ENCODE results near the gene DNAAF3.

The DNAAF3 gene

GRCh38 chr19:55119053-55119452, 47.4 kb downstream of the DNAAF3 start:
- TF ChIP-seq GATA2 (IDR thresholded peaks at IDR 0.05; ENCODE audit: low read depth, low read length) (no peak), GATA3 (IDR thresholded peaks at IDR 0.05; ENCODE audit: low read depth, low read length) (no peak)

- TF ChIP-seq GATA3 (IDR thresholded peaks at IDR 0.05; ENCODE audit: low read depth, low read length): no peak
- no peak for TF ChIP-seq GATA2 (IDR thresholded peaks at IDR 0.05; ENCODE audit: low read depth, low read length)
Measured at GRCh38 chr19:55118401-55118991, 47.9 kb downstream of the DNAAF3 start.

GRCh38 chr19:55117663-55118391, 48.6 kb downstream of the DNAAF3 start:
- no peak for TF ChIP-seq GATA2 (IDR thresholded peaks at IDR 0.05; ENCODE audit: low read depth, low read length)
- TF ChIP-seq GATA3 (IDR thresholded peaks at IDR 0.05; ENCODE audit: low read depth, low read length): no peak

- TF ChIP-seq GATA2 (IDR thresholded peaks at IDR 0.05; ENCODE audit: low read depth, low read length) (no peak), GATA3 (IDR thresholded peaks at IDR 0.05; ENCODE audit: low read depth, low read length) (no peak)
Measured at GRCh38 chr19:55116859-55117662, 49.4 kb downstream of the DNAAF3 start, which contains the start of gene PPP1R12C. PPP1R12C (minus strand) TSS chr19:55117637; CDS start chr19:55117543, 94 bp downstream.

- TF ChIP-seq GATA3 (IDR thresholded peaks at IDR 0.05; ENCODE audit: low read depth, low read length) (no peak), GATA2 (IDR thresholded peaks at IDR 0.05; ENCODE audit: low read depth, low read length) (no peak)
Measured at GRCh38 chr19:55116232-55116858, 50.1 kb downstream of the DNAAF3 start.

- TF ChIP-seq GATA3 (IDR thresholded peaks at IDR 0.05; ENCODE audit: low read depth, low read length): no peak
- TF ChIP-seq GATA2 (IDR thresholded peaks at IDR 0.05; ENCODE audit: low read depth, low read length): no peak
Measured at GRCh38 chr19:55115446-55116065, 50.9 kb downstream of the DNAAF3 start.

GRCh38 chr19:55114566-55115145, 51.8 kb downstream of the DNAAF3 start:
- TF ChIP-seq GATA3 (IDR thresholded peaks at IDR 0.05; ENCODE audit: low read depth, low read length) (no peak), GATA2 (IDR thresholded peaks at IDR 0.05; ENCODE audit: low read depth, low read length) (no peak)

- TF ChIP-seq GATA2 (IDR thresholded peaks at IDR 0.05; ENCODE audit: low read depth, low read length): no peak
Measured at GRCh38 chr19:55113570-55114039, 52.8 kb downstream of the DNAAF3 start.

- no peak for TF ChIP-seq GATA2 (IDR thresholded peaks at IDR 0.05; ENCODE audit: low read depth, low read length)
- no peak for TF ChIP-seq GATA3 (IDR thresholded peaks at IDR 0.05; ENCODE audit: low read depth, low read length)
Measured at GRCh38 chr19:55112777-55113569, 53.4 kb downstream of the DNAAF3 start.

GRCh38 chr19:55112246-55112776, 54.1 kb downstream of the DNAAF3 start:
- no peak for TF ChIP-seq GATA2 (IDR thresholded peaks at IDR 0.05; ENCODE audit: low read depth, low read length)
- no peak for TF ChIP-seq GATA3 (IDR thresholded peaks at IDR 0.05; ENCODE audit: low read depth, low read length)

GRCh38 chr19:55111238-55111831, 55.1 kb downstream of the DNAAF3 start:
- TF ChIP-seq GATA3 (IDR thresholded peaks at IDR 0.05; ENCODE audit: low read depth, low read length): no peak
- TF ChIP-seq GATA2 (IDR thresholded peaks at IDR 0.05; ENCODE audit: low read depth, low read length): no peak

All from SH-SY5Y (cell line).